ENCODE results near the gene GUCA1A.
"Not testable (repeated sequence)": the region's sequence is repeated elsewhere in the genome, so short reads cannot be mapped to it uniquely, and the experiment has no call there.

Gene GUCA1A

DNA sequence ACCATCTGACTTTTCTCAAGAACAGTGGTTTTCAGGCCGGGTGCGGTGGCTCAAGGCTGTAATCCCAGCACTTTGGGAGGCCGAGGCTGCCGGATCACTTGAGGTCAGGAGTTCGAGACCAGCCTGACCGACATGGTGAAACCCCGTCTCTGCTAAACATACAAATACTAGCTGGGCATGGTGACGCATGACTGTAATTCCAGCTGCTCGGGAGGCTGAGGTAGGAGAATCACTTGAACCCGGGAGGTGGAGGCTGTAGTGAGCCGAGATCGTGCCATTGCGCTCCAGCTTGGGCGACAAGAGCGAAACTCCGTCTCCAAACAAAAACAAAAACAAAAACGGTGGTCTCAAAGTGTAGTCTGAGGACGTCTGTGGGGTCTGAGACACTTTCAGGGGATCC is 43.3 kb downstream of the GUCA1A start:
- DNase-seq = not testable (repeated sequence)

DNA sequence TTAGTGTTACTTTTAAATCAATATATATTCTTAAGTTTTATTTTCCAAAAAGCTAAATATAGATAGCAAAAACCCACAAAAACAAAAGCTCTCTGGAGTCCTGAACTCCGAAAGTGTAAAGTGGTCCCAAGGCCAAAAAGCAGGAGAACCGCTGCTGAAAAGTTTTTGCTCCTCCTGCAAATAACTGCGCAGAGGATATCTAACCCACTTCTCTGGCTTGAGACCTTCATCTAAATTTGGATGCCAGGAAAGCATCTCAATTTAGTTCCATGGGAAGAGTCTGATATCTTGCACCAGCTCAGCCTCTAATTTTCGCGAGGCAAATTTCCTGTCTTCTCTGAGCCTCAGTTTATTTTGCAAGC is 44.0 kb downstream of the GUCA1A start:
- DNase-seq = peak; percentile 45

DNA sequence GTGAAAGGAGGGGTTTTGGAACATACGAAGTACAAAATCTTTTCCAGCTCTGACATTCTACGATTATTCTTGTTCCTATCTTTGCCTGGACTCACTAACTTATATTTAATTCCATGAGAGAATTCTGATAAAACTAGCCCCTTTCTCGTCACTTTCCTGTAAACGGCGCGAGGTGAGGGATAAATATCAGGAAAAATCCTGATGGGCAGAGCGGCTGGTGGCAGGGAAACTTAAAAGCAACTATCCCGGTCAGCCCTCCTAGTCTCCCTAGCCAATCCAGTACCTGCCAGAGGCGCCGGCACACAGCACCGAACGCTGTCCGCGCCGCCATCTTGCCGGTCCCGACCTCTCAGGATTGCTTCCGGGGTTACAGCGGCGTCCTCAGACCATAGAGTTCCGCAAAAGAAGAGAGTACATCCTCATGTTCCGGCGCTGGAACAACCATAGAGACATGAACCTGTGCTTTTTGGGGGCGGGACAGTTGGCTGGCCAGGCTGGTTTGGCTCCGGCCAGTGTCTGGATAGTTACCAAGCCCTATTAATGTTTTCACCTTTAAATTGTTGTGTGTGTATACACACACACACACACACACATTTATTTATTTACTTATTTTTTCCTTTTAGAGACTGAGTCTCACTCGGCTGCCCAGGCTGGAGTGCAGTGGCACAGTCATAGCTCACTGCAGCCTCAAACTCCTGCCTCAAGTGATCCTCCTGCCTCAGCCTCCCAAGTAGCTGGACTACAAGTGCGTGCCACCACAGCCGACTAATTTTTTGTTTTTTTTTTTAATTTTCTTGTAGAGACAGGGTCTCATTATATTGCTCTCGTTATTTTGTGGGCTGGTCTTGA is 44.6 kb downstream of the GUCA1A start, which contains the start of gene MRPS10:
Gene MRPS10, minus strand, starts transcription at position 343 of the 849 bp plus-strand sequence. Its CDS starts 12 bp downstream, at position 331.
- peak; percentile 98 for DNase-seq

- DNase-seq = no peak
These were observed 47.6 kb downstream of the GUCA1A start for GRCh38 chr6:42220807-42221206.

- DNase-seq = no peak
These were observed 48.4 kb downstream of the GUCA1A start for GRCh38 chr6:42221546-42221945.

DNA sequence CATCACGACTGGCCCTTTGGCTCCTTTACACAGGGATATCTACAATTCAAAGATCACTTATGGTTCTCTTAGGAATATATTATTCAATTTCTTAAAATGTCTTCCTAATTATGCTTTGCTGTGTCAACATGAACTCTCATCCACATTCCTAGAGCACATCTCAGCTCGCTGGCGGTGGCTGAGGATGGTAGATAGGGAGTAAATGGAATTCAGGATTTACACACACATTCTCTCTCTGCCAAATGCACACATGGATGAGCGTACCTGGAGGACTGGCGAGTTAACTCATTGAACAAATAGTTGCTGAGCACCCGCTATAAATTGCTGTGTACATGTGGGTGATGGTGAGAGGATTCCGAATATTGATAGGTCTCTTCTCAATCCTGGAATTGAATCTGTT is 49.3 kb downstream of the GUCA1A start:
- DNase-seq = no peak

- no peak for DNase-seq
These were observed 51.3 kb downstream of the GUCA1A start for GRCh38 chr6:42224222-42225028.

DNA sequence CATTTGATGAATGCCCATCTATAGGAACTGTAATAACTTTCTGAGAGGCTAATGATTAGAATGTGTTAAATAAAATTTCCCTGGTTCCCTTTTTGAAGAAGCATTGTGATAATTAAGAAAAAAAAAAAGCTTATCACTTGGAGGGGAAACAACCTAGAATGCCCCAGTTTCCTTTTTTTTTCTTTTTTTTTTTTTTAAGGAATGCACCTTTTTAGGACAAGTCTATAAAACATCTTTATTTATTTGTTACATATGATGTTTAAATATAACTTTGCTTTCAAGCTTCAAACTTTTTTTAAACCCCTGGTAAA is 51.8 kb downstream of the GUCA1A start:
- no peak for DNase-seq

GRCh38 chr6:42225419-42225818 is 52.3 kb downstream of the GUCA1A start:
- DNase-seq = no peak

DNA sequence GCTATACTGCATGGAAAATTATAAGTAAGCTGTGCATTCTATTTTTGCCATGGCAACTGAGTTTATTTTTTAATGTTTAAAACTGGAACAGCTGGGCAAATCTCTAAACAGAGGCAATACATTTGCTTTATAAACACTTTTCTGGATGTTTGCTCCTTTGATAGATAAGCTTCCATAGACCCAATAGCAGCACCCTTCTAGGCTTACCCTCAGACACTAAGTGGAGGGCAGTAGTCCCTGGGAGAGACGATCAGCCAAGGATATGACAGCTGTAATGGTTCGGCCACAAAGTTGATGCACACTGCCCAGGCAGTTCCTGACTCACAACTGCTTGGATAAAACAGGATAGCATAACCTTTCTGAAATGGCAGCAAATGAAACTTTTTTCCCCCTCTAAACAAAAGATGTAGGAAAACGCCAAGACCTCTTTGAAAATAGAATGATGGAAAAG is 53.0 kb downstream of the GUCA1A start:
- no peak for DNase-seq

DNA sequence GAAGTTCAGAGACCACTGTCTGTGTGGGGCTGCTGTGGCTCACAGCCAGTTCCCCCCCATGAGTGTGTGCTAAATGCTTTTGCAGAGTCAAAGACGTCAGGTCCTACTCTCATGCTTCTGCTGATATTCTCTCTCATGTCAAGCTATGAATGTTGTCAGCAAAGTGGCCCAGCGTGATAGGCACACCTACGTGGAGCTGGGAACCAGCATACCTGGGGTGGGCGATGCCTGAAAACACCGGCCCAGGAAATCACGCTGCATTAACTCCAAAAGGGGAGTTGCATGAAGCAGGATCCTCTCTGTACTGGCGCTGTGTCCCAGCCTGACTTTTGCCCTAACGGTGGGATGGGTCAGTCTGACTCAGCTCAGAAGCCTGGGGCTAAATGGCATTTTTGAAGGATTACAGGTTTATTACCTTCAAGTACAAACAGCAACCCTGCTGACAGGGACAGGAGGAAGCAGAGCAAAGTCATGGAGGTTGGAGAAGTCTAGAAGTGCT is 53.5 kb downstream of the GUCA1A start:
- no peak for DNase-seq

DNA sequence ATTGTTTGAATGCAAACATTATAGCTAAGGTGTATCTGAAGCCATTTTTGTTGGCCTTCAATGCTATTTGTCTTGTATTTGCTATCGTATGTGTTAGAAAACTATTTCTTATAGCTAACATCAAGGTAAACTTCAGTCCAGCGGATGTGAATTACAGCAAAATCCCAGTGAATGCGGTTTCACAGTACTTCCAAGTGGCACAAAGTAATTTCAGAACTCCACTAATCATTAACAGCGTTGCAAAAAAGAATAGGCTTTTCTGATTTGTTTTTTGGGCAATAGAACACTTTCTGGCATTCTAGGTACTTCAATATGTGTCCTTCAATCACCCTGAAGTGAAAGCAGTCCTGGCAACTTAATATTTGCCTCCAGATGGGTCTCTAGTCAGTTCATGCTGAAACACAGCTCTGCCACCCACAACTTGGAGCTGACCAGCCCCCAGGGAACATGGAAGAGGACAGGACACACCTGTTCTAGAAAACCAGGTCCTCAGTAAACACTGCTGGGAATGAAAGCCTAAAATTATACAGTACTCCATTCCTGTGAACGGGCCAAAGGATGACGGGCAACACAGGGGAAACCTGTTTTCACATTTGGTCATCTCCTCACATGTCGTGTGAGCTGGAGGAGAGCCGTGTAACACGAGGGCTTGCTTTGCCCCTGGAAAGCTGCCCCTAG is 54.1 kb downstream of the GUCA1A start:
- no peak for DNase-seq

GRCh38 chr6:42228305-42228704 is 55.1 kb downstream of the GUCA1A start:
- DNase-seq = no peak

All from hematopoietic multipotent progenitor cell treated with erythropoietin and hydrocortisone succinate and interleukin-3 and kit ligand, for 4 days (in vitro differentiated cells).